Measurements from ENCODE around the gene PRKCQ.
"Not testable (repeated sequence)": the region's sequence is repeated elsewhere in the genome, so short reads cannot be mapped to it uniquely, and the experiment has no call there.

PRKCQ gene

GRCh38 chr10:6491841-6492609 is 88.1 kb downstream of the PRKCQ start:
- DNase-seq (ENCODE audit: low read depth) = no peak

- no peak for DNase-seq (ENCODE audit: low read depth)
Observed at GRCh38 chr10:6490614-6491013, 89.5 kb downstream of the PRKCQ start.

- DNase-seq (ENCODE audit: low read depth) = no peak
Observed at GRCh38 chr10:6487920-6488319, 92.2 kb downstream of the PRKCQ start.

- DNase-seq (ENCODE audit: low read depth) = no peak
Observed at GRCh38 chr10:6486309-6486708, 93.8 kb downstream of the PRKCQ start.

GRCh38 chr10:6482737-6483357 is 97.2 kb downstream of the PRKCQ start:
- no peak for DNase-seq (ENCODE audit: low read depth)

GRCh38 chr10:6478722-6479121 is 101.4 kb downstream of the PRKCQ start:
- DNase-seq (ENCODE audit: low read depth) = no peak

GRCh38 chr10:6476989-6477388 is 103.1 kb downstream of the PRKCQ start:
- no peak for DNase-seq (ENCODE audit: low read depth)

- DNase-seq (ENCODE audit: low read depth) = no peak
Observed at GRCh38 chr10:6474871-6475270, 105.2 kb downstream of the PRKCQ start.

GRCh38 chr10:6473901-6474370 is 106.1 kb downstream of the PRKCQ start:
- DNase-seq (ENCODE audit: low read depth) = no peak

- DNase-seq (ENCODE audit: low read depth) = no peak
Observed at GRCh38 chr10:6473430-6473829, 106.6 kb downstream of the PRKCQ start.

GRCh38 chr10:6472710-6473005 is 107.4 kb downstream of the PRKCQ start:
- DNase-seq (ENCODE audit: low read depth) = not testable (repeated sequence)

GRCh38 chr10:6470894-6471618 is 109.0 kb downstream of the PRKCQ start:
- DNase-seq (ENCODE audit: low read depth) = no peak

- DNase-seq (ENCODE audit: low read depth) = no peak
Observed at GRCh38 chr10:6469661-6470060, 110.4 kb downstream of the PRKCQ start.

- no peak for DNase-seq (ENCODE audit: low read depth)
Observed at GRCh38 chr10:6465854-6466601, 114.0 kb downstream of the PRKCQ start.

GRCh38 chr10:6465437-6465836 is 114.6 kb downstream of the PRKCQ start:
- no peak for DNase-seq (ENCODE audit: low read depth)

GRCh38 chr10:6464862-6465430 is 115.1 kb downstream of the PRKCQ start:
- DNase-seq (ENCODE audit: low read depth) = no peak

- DNase-seq (ENCODE audit: low read depth) = no peak
Observed at GRCh38 chr10:6463366-6463765, 116.7 kb downstream of the PRKCQ start.

- no peak for DNase-seq (ENCODE audit: low read depth)
Observed at GRCh38 chr10:6461961-6462360, 118.1 kb downstream of the PRKCQ start.

GRCh38 chr10:6460861-6461409 is 119.1 kb downstream of the PRKCQ start:
- DNase-seq (ENCODE audit: low read depth) = no peak

GRCh38 chr10:6458814-6459213 is 121.3 kb downstream of the PRKCQ start:
- DNase-seq (ENCODE audit: low read depth) = no peak

GRCh38 chr10:6457376-6457775 is 122.7 kb downstream of the PRKCQ start:
- DNase-seq (ENCODE audit: low read depth) = no peak

- DNase-seq (ENCODE audit: low read depth) = no peak
Observed at GRCh38 chr10:6456067-6456466, 124.0 kb downstream of the PRKCQ start.

Data from fibroblast of gingiva (primary cell).